Right atrium auricular region (tissue), 2 donors: Measurements from ENCODE around the gene MYO10. TPM values are rescaled to one million over a fixed set of nuclear protein-coding genes. Genes with fewer than 3 reads are reported as not detected.
"Not testable (repeated sequence)": the region's sequence is repeated elsewhere in the genome, so short reads cannot be mapped to it uniquely, and the experiment has no call there.

Experiments used
- DNase-seq: peaks from one replicate; pipeline ENCODE4 v3.0.0-alpha.2; 2019; ENCODE audit warnings: low spot score
- H3K27ac ChIP-seq, 2 donors: fragments of 200-600 bp; sonication (generic); 1 replicate in 1 of 2; 2 replicates in 1 of 2; pipeline ENCODE4 v1.5.1; 2016 to 2019
- H3K27me3 ChIP-seq, 2 donors: fragments of 200-600 bp; sonication (generic); one replicate each; pipeline versions ENCODE4 v1.5.1 to v1.6.0; 2017 to 2019
- H3K36me3 ChIP-seq: fragments of 200-600 bp; sonication (generic); one replicate; pipeline ENCODE4 v1.5.1; 2016
- H3K4me1 ChIP-seq, 2 donors: fragments of 200-600 bp; sonication (generic); one replicate each; pipeline versions ENCODE4 v1.5.1 to v1.6.0; 2017 to 2019
- H3K4me3 ChIP-seq, 2 donors: fragments of 200-600 bp; sonication (generic); 1 replicate in 1 of 2; 2 replicates in 1 of 2; pipeline ENCODE4 v1.5.1; 2017 to 2019; ENCODE audit warnings: mild to moderate bottlenecking in 1 of 2, moderate library complexity in 1 of 2
- H3K9me3 ChIP-seq, 2 donors: fragments of 200-600 bp; sonication (generic); one replicate each; pipeline ENCODE4 v1.5.1; 2019
- CTCF ChIP-seq, 2 donors: fragments of 200-600 bp; sonication (generic); IDR thresholded peaks; one replicate each; pipeline ENCODE4 v1.5.1; 2019; ENCODE audit warnings: antibody characterized with exemption in 2 of 2
- total RNA-seq, 2 donors: library from RNA; depleted of rRNA; stranded (reverse); fragments of >200 nt; gene quantifications; one replicate each; pipeline ENCODE4 v1.1.0, GENCODE V29; 2016

Gene MYO10
- total RNA-seq, 2 donors from 2014 or later, result 3.8 to 5.5 TPM

- no peak for DNase-seq
- TF ChIP-seq CTCF (IDR thresholded peaks at IDR 0.05), result no peak
- no peaks in the 10 kb centered on the region for H3K9me3 ChIP-seq
- no peak overlapping the region for H3K4me3 ChIP-seq
- H3K27me3 ChIP-seq, result no peaks in the 10 kb centered on the region
- no peak overlapping the region for H3K27ac ChIP-seq
- H3K4me1 ChIP-seq, result no peaks in the 10 kb centered on the region
- no peaks in the 10 kb centered on the region for H3K36me3 ChIP-seq
Observed at GRCh38 chr5:16879191-16879590, 56.9 kb downstream of the MYO10 start.

- no peak for TF ChIP-seq CTCF (IDR thresholded peaks at IDR 0.05)
- Histone ChIP-seq H3K4me1 (no peaks in the 10 kb centered on the region), H3K36me3 (no peaks in the 10 kb centered on the region), H3K27me3 (no peaks in the 10 kb centered on the region), H3K4me3 (no peak overlapping the region), H3K9me3 (no peaks in the 10 kb centered on the region), H3K27ac (no peak overlapping the region)
- no peak for DNase-seq
Observed at GRCh38 chr5:16877267-16877935, 58.7 kb downstream of the MYO10 start.

- not testable (repeated sequence) for H3K27me3 ChIP-seq, H3K4me3 ChIP-seq, H3K4me1 ChIP-seq, H3K9me3 ChIP-seq, DNase-seq, H3K27ac ChIP-seq, H3K36me3 ChIP-seq
Observed at GRCh38 chr5:16874424-16874823, 61.7 kb downstream of the MYO10 start.

GRCh38 chr5:16871746-16872339, 64.2 kb downstream of the MYO10 start:
- Histone ChIP-seq H3K27ac (peak overlapping the region in 1 of 2 donors; percentile 40), H3K36me3 (no peaks in the 10 kb centered on the region)

GRCh38 chr5:16870878-16871277, 65.2 kb downstream of the MYO10 start:
- no peak for TF ChIP-seq CTCF (IDR thresholded peaks at IDR 0.05)
- H3K4me1 ChIP-seq, result peaks cover 0 to 5% of the 10 kb centered on the region in 2 donors
- H3K27me3 ChIP-seq, result no peaks in the 10 kb centered on the region
- H3K9me3 ChIP-seq, result no peaks in the 10 kb centered on the region
- H3K4me3 ChIP-seq, result no peak overlapping the region
- H3K27ac ChIP-seq, result peak overlapping the region in 1 of 2 donors; percentile 40
- no peaks in the 10 kb centered on the region for H3K36me3 ChIP-seq
- DNase-seq, result no peak

More at GRCh38 chr5:16871746-16872339, 64.2 kb downstream of the MYO10 start:
- H3K4me3 ChIP-seq, result no peak overlapping the region
- H3K9me3 ChIP-seq, result no peaks in the 10 kb centered on the region
- H3K4me1 ChIP-seq, result peaks cover 0 to 2% of the 10 kb centered on the region in 2 donors
- DNase-seq, result no peak
- TF ChIP-seq CTCF (IDR thresholded peaks at IDR 0.05), result no peak
- H3K27me3 ChIP-seq, result no peaks in the 10 kb centered on the region

- Histone ChIP-seq H3K4me3 (no peak overlapping the region), H3K27me3 (no peaks in the 10 kb centered on the region), H3K27ac (no peak overlapping the region), H3K36me3 (no peaks in the 10 kb centered on the region), H3K4me1 (peaks cover 0 to 5% of the 10 kb centered on the region in 2 donors), H3K9me3 (no peaks in the 10 kb centered on the region)
- DNase-seq, result no peak
- TF ChIP-seq CTCF (IDR thresholded peaks at IDR 0.05), result no peak
Observed at GRCh38 chr5:16869821-16870796, 66.0 kb downstream of the MYO10 start.
